Sigmoid colon (tissue), 4 donors: ENCODE measurements around the gene ZG16.

Source experiments
- EP300 ChIP-seq, 4 donors: sonication (generic); formaldehyde crosslinking; IDR thresholded peaks; one replicate each; pipeline ENCODE4 v1.6.1; 2017; ENCODE audit warnings: antibody characterized with exemption in 4 of 4
- POLR2A ChIP-seq, 2 donors: fragments of 450-650 bp; IDR thresholded peaks; one replicate each; pipeline ENCODE4 v1.6.1; 2016; ENCODE audit warnings: antibody characterized with exemption in 2 of 2, mild to moderate bottlenecking in 2 of 2, moderate library complexity in 2 of 2
- TF ChIP-seq, protein P1 (sequence below), 4 experiments: fragments of 450-650 bp in 3 of 4; fragments of 200-600 bp in 1 of 4; IDR thresholded peaks; one replicate each; pipeline ENCODE4 v1.5.1; 2016 to 2019; ENCODE audit warnings: antibody characterized with exemption in 4 of 4, mild to moderate bottlenecking in 3 of 4, moderate library complexity in 2 of 4

GRCh38 chr16:29736764-29737163 is 41.3 kb upstream of the ZG16 start:
- TF ChIP-seq, protein P1, sequence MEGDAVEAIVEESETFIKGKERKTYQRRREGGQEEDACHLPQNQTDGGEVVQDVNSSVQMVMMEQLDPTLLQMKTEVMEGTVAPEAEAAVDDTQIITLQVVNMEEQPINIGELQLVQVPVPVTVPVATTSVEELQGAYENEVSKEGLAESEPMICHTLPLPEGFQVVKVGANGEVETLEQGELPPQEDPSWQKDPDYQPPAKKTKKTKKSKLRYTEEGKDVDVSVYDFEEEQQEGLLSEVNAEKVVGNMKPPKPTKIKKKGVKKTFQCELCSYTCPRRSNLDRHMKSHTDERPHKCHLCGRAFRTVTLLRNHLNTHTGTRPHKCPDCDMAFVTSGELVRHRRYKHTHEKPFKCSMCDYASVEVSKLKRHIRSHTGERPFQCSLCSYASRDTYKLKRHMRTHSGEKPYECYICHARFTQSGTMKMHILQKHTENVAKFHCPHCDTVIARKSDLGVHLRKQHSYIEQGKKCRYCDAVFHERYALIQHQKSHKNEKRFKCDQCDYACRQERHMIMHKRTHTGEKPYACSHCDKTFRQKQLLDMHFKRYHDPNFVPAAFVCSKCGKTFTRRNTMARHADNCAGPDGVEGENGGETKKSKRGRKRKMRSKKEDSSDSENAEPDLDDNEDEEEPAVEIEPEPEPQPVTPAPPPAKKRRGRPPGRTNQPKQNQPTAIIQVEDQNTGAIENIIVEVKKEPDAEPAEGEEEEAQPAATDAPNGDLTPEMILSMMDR (IDR thresholded peaks at IDR 0.05), result no peak
- TF ChIP-seq POLR2A (IDR thresholded peaks at IDR 0.05) (peak in 1 of 2 donors; percentile 12), EP300 (IDR thresholded peaks at IDR 0.05) (no peak)
